K562 (cell line): ENCODE results near the gene NMRAL1. TPM values are rescaled to one million over a fixed set of nuclear protein-coding genes. Genes with fewer than 3 reads are reported as not detected.

Experiments
- ATAC-seq: fragments of 200-7000 bp; cut with Tn5 transposase; 3 replicates; pipeline ENCODE4 v1.9.1; 2020; ENCODE audit warnings: moderate library complexity
- BruUV-seq: library from RNA; stranded (reverse); fragments of 400-500 nt; replicated peaks from 2 replicates; lab custom pipeline; 2021; lab: Mats Ljungman, UMichigan
- CTCF ChIA-PET: fragments of 300-600 bp; formaldehyde crosslinking; extraction: SDS; loops from one replicate; lab custom pipeline; 2021; ENCODE audit warnings: low intra/inter-chr PET ratio; lab: Yijun Ruan, JAX
- POLR2A ChIA-PET: fragments of 300-600, 350-650 bp; sonication (Branson Sonifier 250); formaldehyde crosslinking; extraction: SDS; loops from one replicate; lab custom pipeline; 2021; ENCODE audit warnings: antibody characterized with exemption, inconsistent platforms; lab: Yijun Ruan, JAX
- DNase-seq, 4 experiments: peaks; one replicate each; pipeline versions ENCODE4 v3.0.0 to v3.0.0-alpha.2; 2011 to 2018; ENCODE audit warnings: low spot score in 3 of 4, mixed read lengths in 3 of 4; ENCODE audit errors: extremely low read depth in 1 of 4
- FAIRE-seq: peaks from 2 replicates; lab custom pipeline; 2011; peaks lifted over from hg19 to GRCh38; lab: Jason Lieb, UNC
- H2AFZ ChIP-seq: 2 replicates; pipeline ENCODE4 v1.6.0; 2011; ENCODE audit warnings: low read depth, low read length, control low read depth, inconsistent platforms
- H3K27ac ChIP-seq: fragments of 200-600 bp; 3 replicates; pipeline ENCODE4 v1.8.0; 2011; ENCODE audit warnings: low read depth, mild to moderate bottlenecking, control low read depth, inconsistent platforms, low read length, moderate library complexity, mixed read lengths; ENCODE audit errors: extremely low read depth
- H3K27me3 ChIP-seq, 2 experiments: fragments of 300-600 bp in 1 of 2; 2 replicates in 1 of 2; 3 replicates in 1 of 2; pipeline versions ENCODE4 v1.6.0 to v1.8.0; 2011; ENCODE audit warnings: inconsistent platforms in 2 of 2, low read length in 2 of 2, mild to moderate bottlenecking in 1 of 2, mixed read lengths in 1 of 2, moderate library complexity in 1 of 2; ENCODE audit not compliant: control insufficient read depth in 2 of 2, insufficient read depth in 2 of 2
- H3K36me3 ChIP-seq: fragments of 300-600 bp; 3 replicates; pipeline ENCODE4 v1.8.0; 2011; ENCODE audit warnings: mild to moderate bottlenecking, low read length, inconsistent platforms; ENCODE audit not compliant: control insufficient read depth, insufficient read depth
- H3K4me1 ChIP-seq, 2 experiments: fragments of 200-600 bp in 1 of 2; replicated peaks in 1 of 2; 2 replicates in 1 of 2; 3 replicates in 1 of 2; pipeline versions ENCODE4 v1.5.1 to v1.8.0; 2011; ENCODE audit warnings: inconsistent platforms in 2 of 2, low read length in 2 of 2, mild to moderate bottlenecking in 1 of 2, mixed read lengths in 1 of 2, moderate library complexity in 1 of 2; ENCODE audit not compliant: control insufficient read depth in 2 of 2, insufficient read depth in 2 of 2
- H3K4me2 ChIP-seq: 2 replicates; pipeline ENCODE4 v1.6.1; 2011; ENCODE audit warnings: low read length, control low read depth, inconsistent platforms, mixed read lengths; ENCODE audit not compliant: insufficient read depth
- H3K4me3 ChIP-seq: fragments of 200-600 bp; sonication (generic), shearing (Covaris generic); 2 replicates; pipeline ENCODE4 v1.5.1; 2016; ENCODE audit warnings: control low read depth, inconsistent platforms
- H3K79me2 ChIP-seq: fragments of 200-600 bp; 3 replicates; pipeline ENCODE4 v1.8.0; 2011; ENCODE audit warnings: low read length, inconsistent platforms; ENCODE audit not compliant: control insufficient read depth, insufficient read depth
- H3K9ac ChIP-seq, 2 experiments: 2 replicates each; pipeline versions ENCODE4 v1.6.0 to v1.6.1; 2011; ENCODE audit warnings: low read depth in 2 of 2, low read length in 2 of 2, control low read depth in 1 of 2, inconsistent platforms in 1 of 2, mild to moderate bottlenecking in 1 of 2, mixed read lengths in 1 of 2; ENCODE audit not compliant: insufficient read depth in 1 of 2
- H3K9me1 ChIP-seq: one replicate; pipeline ENCODE4 v1.6.0; 2011; ENCODE audit warnings: inconsistent platforms, mild to moderate bottlenecking, low read length, moderate library complexity; ENCODE audit not compliant: control insufficient read depth, insufficient read depth
- H3K9me3 ChIP-seq: replicated peaks from 2 replicates; pipeline ENCODE4 v1.5.1; 2011; ENCODE audit warnings: low read depth, low read length, inconsistent platforms; ENCODE audit not compliant: control insufficient read depth, insufficient read depth
- H4K20me1 ChIP-seq: replicated peaks from 2 replicates; pipeline ENCODE4 v1.6.1; 2011; ENCODE audit warnings: low read length, inconsistent platforms, mixed read lengths; ENCODE audit not compliant: control insufficient read depth, insufficient read depth
- CTBP1 ChIP-seq: fragments of 450-650 bp; IDR thresholded peaks from 2 replicates; pipeline ENCODE4 v1.6.1; 2016; ENCODE audit warnings: borderline replicate concordance
- MTA1 ChIP-seq: fragments of 450-650 bp; IDR thresholded peaks from 2 replicates; pipeline ENCODE4 v1.6.1; 2017; ENCODE audit warnings: borderline replicate concordance
- RAD21 ChIP-seq, 2 experiments: fragments of 250-450 bp in 1 of 2; fragments of 450-650 bp in 1 of 2; sonication (Bioruptor Pico) in 1 of 2; formaldehyde crosslinking in 1 of 2; IDR thresholded peaks in 1 of 2; conservative IDR thresholded peaks in 1 of 2; 2 replicates each; pipeline versions ENCODE4 v1.4.0 to v1.8.0; 2020 to 2022; ENCODE audit warnings: mild to moderate bottlenecking in 2 of 2, moderate library complexity in 1 of 2
- RB1 ChIP-seq: fragments of 450-650 bp; IDR thresholded peaks from 2 replicates; pipeline ENCODE4 v1.6.1; 2017; ENCODE audit warnings: low read depth, mild to moderate bottlenecking
- SMARCC2 ChIP-seq: fragments of 450-650 bp; IDR thresholded peaks from 2 replicates; pipeline ENCODE4 v1.6.1; 2017; ENCODE audit warnings: antibody characterized with exemption, moderate library complexity, mild to moderate bottlenecking, low read depth
- SPI1 ChIP-seq: IDR thresholded peaks from 2 replicates; pipeline ENCODE4 v1.6.1; 2011; ENCODE audit warnings: low read depth, low read length, control low read depth, borderline replicate concordance
- XRCC5 ChIP-seq: fragments of 200-400 bp; formaldehyde crosslinking; IDR thresholded peaks from 2 replicates; pipeline ENCODE4 v1.6.1; 2017; ENCODE audit warnings: low read depth, mild to moderate bottlenecking, low read length
- ZNF384 ChIP-seq: IDR thresholded peaks from 2 replicates; pipeline ENCODE4 v1.6.1; 2012; ENCODE audit warnings: low read depth, low read length, improper control_type of control experiment
- WGBS: fragments of 100-300 bp; shearing (Covaris generic); methylation state at CpG from one replicate; pipeline ENCODE4 v1.1.6; 2016; ENCODE audit warnings: low coverage, mixed read lengths; ENCODE audit not compliant: insufficient coverage; ENCODE audit errors: missing lambda C conversion rate; 5-methylcytosine and 5-hydroxymethylcytosine counted together
- in situ Hi-C: fragments of 300-500 bp; cut with MboI; formaldehyde crosslinking; loops from 4 replicates; pipeline ENCODE4 v1.15.0; 2018; ENCODE audit warnings: inconsistent platforms, mixed read lengths
- intact Hi-C: fragments of 100-400 bp; cut with micrococcal nuclease; formaldehyde crosslinking; loops from 2 replicates; pipeline ENCODE4 v1.14.2; 2022
- polyA plus RNA-seq, 8 experiments: library from polyadenylated mRNA; depleted of rRNA in 4 of 8; stranded (reverse) in 5 of 8; unstranded in 3 of 8; fragments of >200 nt; fragmentation: Nextera tagmentation in 2 of 8; fragmentation: Illumina TruSeq in 1 of 8; extraction: Ambion mirVana in 2 of 8; extraction: Trizol in 1 of 8; gene quantifications; 2 replicates each; pipeline versions ENCODE4 v1.2.1 to v1.2.3, GENCODE V29; 2011 to 2014; ENCODE audit warnings: inconsistent platforms in 1 of 8, missing spikeins in 1 of 8
- total RNA-seq, 7 experiments: library from RNA; depleted of rRNA in 6 of 7; stranded (reverse); fragments of >200 nt in 6 of 7; fragmentation: Illumina TruSeq in 2 of 7; extraction: Trizol in 2 of 7; gene quantifications; 2 replicates each; pipeline versions ENCODE4 v1.2.1 to v1.2.3, GENCODE V29; 2011 to 2021; ENCODE audit warnings: low replicate concordance in 1 of 7

Gene NMRAL1
- total and polyA plus RNA-seq, 9 of the 15 experiments (the other 6 are each of a cell fraction or from before 2014, with no cell fraction given): 6.3 to 116 (median 63.2) TPM

- TF ChIP-seq MTA1 (no peak), RAD21 (CRISPR knock-in tag; conservative IDR thresholded peaks at IDR 0.05 in 1 of 2, IDR thresholded peaks at IDR 0.05 in 1 of 2) (peak; percentile 65 to 82), CTBP1 (peak; percentile 32; the same call in 1 of the 2 replicates), RB1 (peak; percentile 53; the same call in 1 of the 2 replicates), SMARCC2 (no peak), ZNF384 (0 out of 2 replicates have a peak, but pooled peaks have one; percentile 17)
Measured at GRCh38 chr16:4506450-4506849, 32.0 kb upstream of the NMRAL1 start (continued).

- Histone ChIP-seq H3K9me1 (no peaks in the 10 kb centered on the region), H3K9ac (peak overlapping the region in 1 of 2 experiments; percentile 32; a peak in 1 of 4 replicates), H3K79me2 (peaks cover 14% of the 10 kb centered on the region; the same call in 2 of the 3 replicates), H3K27me3 (no peaks in the 10 kb centered on the region), H4K20me1 (peaks cover 14% of the 10 kb centered on the region; the same call in 1 of the 2 replicates), H3K36me3 (peaks cover 48% of the 10 kb centered on the region; the same call in 2 of the 3 replicates), H3K27ac (no peak overlapping the region), H3K4me1 (peaks cover 0 to 4% of the 10 kb centered on the region in 2 experiments; a peak in 1 of 5 replicates), H3K4me3 (no peak overlapping the region), H3K4me2 (no peak overlapping the region), H3K9me3 (no peaks in the 10 kb centered on the region), H2AFZ (no peak overlapping the region)
- TF ChIP-seq XRCC5: no peak
- peak; percentile 30; the same call in 1 of the 2 replicates for TF ChIP-seq SPI1
- peak; percentile 52 for FAIRE-seq
- in situ Hi-C loops: no loop called here
- CTCF ChIA-PET: interaction anchor here (0.6 kb wide), 1 partner anchor 40 kb away, joined by 3 read pairs; no protein-coding TSS in a partner anchor
- intact Hi-C loops: no loop called here
- POLR2A ChIA-PET: interaction anchor here (0.6 to 1.3 kb wide), 3 partner anchors 11 to 78 kb away, joined by 3 to 4 read pairs (median 3); no protein-coding TSS in a partner anchor
- no peak for DNase-seq
- no TSS peak for BruUV-seq
- ATAC-seq: no peak
- 85% methylated on average over 12 of the region's 13 CpGs for whole genome bisulfite sequencing
Measured at GRCh38 chr16:4505356-4506147, 31.1 kb upstream of the NMRAL1 start.
